HEK293 (cell line): Measurements from ENCODE around the gene CDC37.

Experiments
- CTCF ChIA-PET: fragments of 350-600 bp; formaldehyde crosslinking; extraction: SDS; loops from one replicate; lab custom pipeline; 2021; ENCODE audit warnings: antibody characterized with exemption; lab: Yijun Ruan, JAX
- POLR2A ChIA-PET: fragments of 300-600 bp; formaldehyde crosslinking; extraction: SDS; loops from one replicate; lab custom pipeline; 2020; ENCODE audit warnings: antibody characterized with exemption, inconsistent platforms; lab: Yijun Ruan, JAX
- H3K27ac ChIP-seq: fragments of 200-500 bp; sonication (Bioruptor generic); 2 replicates; pipeline ENCODE4 v1.5.1; 2014; ENCODE audit warnings: low read depth, low read length, control low read depth, inconsistent platforms; ENCODE audit errors: extremely low read depth
- H3K36me3 ChIP-seq, 2 experiments: fragments of 200-500 bp in 1 of 2; sonication (Bioruptor generic) in 1 of 2; 1 replicate in 1 of 2; 2 replicates in 1 of 2; pipeline ENCODE4 v1.5.1; 2014 to 2017; ENCODE audit warnings: inconsistent platforms in 2 of 2, low read length in 2 of 2; ENCODE audit not compliant: control insufficient read depth in 2 of 2, insufficient read depth in 1 of 2
- H3K4me1 ChIP-seq: fragments of 200-500 bp; sonication (Bioruptor generic); 2 replicates; pipeline ENCODE4 v1.5.1; 2014; ENCODE audit warnings: mild to moderate bottlenecking, low read length, inconsistent platforms; ENCODE audit not compliant: control insufficient read depth, insufficient read depth
- H3K4me3 ChIP-seq: 2 replicates; pipeline ENCODE4 v1.5.1; 2011; ENCODE audit warnings: low read depth, mild to moderate bottlenecking, control low read depth, low read length, moderate library complexity
- H3K9me3 ChIP-seq: fragments of 200-500 bp; sonication (Bioruptor generic); 2 replicates; pipeline ENCODE4 v1.5.1; 2014; ENCODE audit warnings: low read depth, low read length, inconsistent platforms; ENCODE audit not compliant: control insufficient read depth, insufficient read depth
- AEBP2 ChIP-seq: fragments of 450-650 bp; formaldehyde crosslinking; IDR thresholded peaks from 2 replicates; pipeline ENCODE4 v1.5.1; 2016; ENCODE audit warnings: missing biosample characterization, missing genetic modification characterization, borderline replicate concordance
- GLI2 ChIP-seq: fragments of 450-650 bp; formaldehyde crosslinking; IDR thresholded peaks from 2 replicates; pipeline ENCODE4; 2017; ENCODE audit warnings: missing biosample characterization, missing genetic modification characterization, low read depth, borderline replicate concordance
- REPIN1 ChIP-seq: fragments of 450-650 bp; formaldehyde crosslinking; IDR thresholded peaks from 2 replicates; pipeline ENCODE4 v1.5.1; 2017; ENCODE audit warnings: missing biosample characterization, missing genetic modification characterization, low read depth
- SP3 ChIP-seq: fragments of 450-650 bp; formaldehyde crosslinking; IDR thresholded peaks from 2 replicates; pipeline ENCODE4 v1.5.1; 2016; ENCODE audit warnings: missing biosample characterization, missing genetic modification characterization
- ZBTB10 ChIP-seq: fragments of 450-650 bp; formaldehyde crosslinking; IDR thresholded peaks from 2 replicates; pipeline ENCODE4 v1.5.1; 2016; ENCODE audit warnings: missing biosample characterization, missing genetic modification characterization
- ZBTB48 ChIP-seq: fragments of 450-650 bp; formaldehyde crosslinking; IDR thresholded peaks from 2 replicates; pipeline ENCODE4 v1.5.1; 2016; ENCODE audit warnings: missing biosample characterization, missing genetic modification characterization
- ZBTB7A ChIP-seq: fragments of 450-650 bp; formaldehyde crosslinking; IDR thresholded peaks from 2 replicates; pipeline ENCODE4 v1.5.1; 2016; ENCODE audit warnings: low read depth, missing biosample characterization, missing genetic modification characterization
- ZFHX2 ChIP-seq: fragments of 450-650 bp; formaldehyde crosslinking; conservative IDR thresholded peaks from 2 replicates; pipeline ENCODE4 v1.5.1; 2016; ENCODE audit warnings: missing biosample characterization, missing genetic modification characterization
- ZNF132 ChIP-seq: fragments of 450-650 bp; formaldehyde crosslinking; IDR thresholded peaks from 2 replicates; pipeline ENCODE4 v1.5.1; 2017; ENCODE audit warnings: missing biosample characterization, missing genetic modification characterization, borderline replicate concordance
- ZNF146 ChIP-seq: fragments of 450-650 bp; formaldehyde crosslinking; IDR thresholded peaks from 2 replicates; pipeline ENCODE4 v1.5.1; 2016; ENCODE audit warnings: missing biosample characterization, missing genetic modification characterization
- ZNF148 ChIP-seq: fragments of 450-650 bp; formaldehyde crosslinking; IDR thresholded peaks from 2 replicates; pipeline ENCODE4 v1.5.0; 2017; ENCODE audit warnings: missing biosample characterization, missing genetic modification characterization, borderline replicate concordance
- ZNF175 ChIP-seq: fragments of 450-650 bp; formaldehyde crosslinking; IDR thresholded peaks from 2 replicates; pipeline ENCODE4 v1.5.1; 2016; ENCODE audit warnings: missing biosample characterization, missing genetic modification characterization
- ZNF223 ChIP-seq: fragments of 450-650 bp; formaldehyde crosslinking; IDR thresholded peaks from 2 replicates; pipeline ENCODE4 v1.5.1; 2016; ENCODE audit warnings: missing biosample characterization, missing genetic modification characterization
- ZNF239 ChIP-seq: fragments of 450-650 bp; formaldehyde crosslinking; IDR thresholded peaks from 2 replicates; pipeline ENCODE4 v1.5.1; 2016; ENCODE audit warnings: missing biosample characterization, missing genetic modification characterization
- ZNF26 ChIP-seq: fragments of 450-650 bp; formaldehyde crosslinking; IDR thresholded peaks from 2 replicates; pipeline ENCODE4 v1.5.1; 2016; ENCODE audit warnings: missing biosample characterization, missing genetic modification characterization
- ZNF350 ChIP-seq: fragments of 450-650 bp; formaldehyde crosslinking; IDR thresholded peaks from 2 replicates; pipeline ENCODE4 v1.5.0; 2017; ENCODE audit warnings: missing biosample characterization, mild to moderate bottlenecking, missing genetic modification characterization
- ZNF529 ChIP-seq: fragments of 450-650 bp; formaldehyde crosslinking; IDR thresholded peaks from 2 replicates; pipeline ENCODE4 v1.5.1; 2017; ENCODE audit warnings: missing genetic modification characterization, missing biosample characterization; ENCODE audit not compliant: insufficient replicate concordance
- ZNF571 ChIP-seq: fragments of 450-650 bp; formaldehyde crosslinking; IDR thresholded peaks from 2 replicates; pipeline ENCODE4 v1.5.0; 2017; ENCODE audit warnings: missing biosample characterization, missing genetic modification characterization
- ZNF596 ChIP-seq: fragments of 450-650 bp; IDR thresholded peaks from 2 replicates; pipeline ENCODE4 v1.5.0; 2018; ENCODE audit warnings: missing biosample characterization, mild to moderate bottlenecking, missing genetic modification characterization, moderate library complexity
- ZNF621 ChIP-seq: fragments of 450-650 bp; formaldehyde crosslinking; IDR thresholded peaks from 2 replicates; pipeline ENCODE4 v1.5.1; 2017; ENCODE audit warnings: missing biosample characterization, missing genetic modification characterization
- ZNF623 ChIP-seq: fragments of 450-650 bp; formaldehyde crosslinking; IDR thresholded peaks from 2 replicates; pipeline ENCODE4 v1.5.1; 2016; ENCODE audit warnings: missing biosample characterization, missing genetic modification characterization
- ZNF624 ChIP-seq: fragments of 450-650 bp; formaldehyde crosslinking; IDR thresholded peaks from 2 replicates; pipeline ENCODE4 v1.5.1; 2017; ENCODE audit warnings: missing biosample characterization, missing genetic modification characterization
- ZNF692 ChIP-seq: fragments of 450-650 bp; formaldehyde crosslinking; IDR thresholded peaks from 2 replicates; pipeline ENCODE4 v1.5.1; 2016; ENCODE audit warnings: missing biosample characterization, missing genetic modification characterization
- ZNF701 ChIP-seq: fragments of 450-650 bp; formaldehyde crosslinking; IDR thresholded peaks from 2 replicates; pipeline ENCODE4 v1.5.1; 2016; ENCODE audit warnings: missing biosample characterization, missing genetic modification characterization
- TF ChIP-seq, protein P1 (sequence below): fragments of 450-650 bp; formaldehyde crosslinking; IDR thresholded peaks from 2 replicates; pipeline ENCODE4 v1.5.1; 2017; ENCODE audit warnings: missing biosample characterization, missing genetic modification characterization

CDC37 gene

DNA sequence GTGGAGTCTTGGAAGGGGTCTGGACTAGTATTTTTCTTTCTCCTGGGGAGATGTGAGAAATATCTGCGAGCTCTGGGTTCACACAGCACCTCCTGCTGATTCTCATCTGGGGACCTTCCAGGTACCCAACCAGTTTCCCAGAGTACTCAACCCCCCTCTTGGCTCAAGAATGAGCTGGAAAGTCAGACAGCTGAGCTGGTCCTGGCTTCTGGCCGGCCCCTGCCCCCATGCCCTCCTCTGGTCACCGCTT is 14.8 kb upstream of the CDC37 start (continued):
- 0 out of 2 replicates have a peak, but pooled peaks have one; percentile 13 for TF ChIP-seq ZBTB48 (tag by site-specific recombination)
- TF ChIP-seq, protein P1, sequence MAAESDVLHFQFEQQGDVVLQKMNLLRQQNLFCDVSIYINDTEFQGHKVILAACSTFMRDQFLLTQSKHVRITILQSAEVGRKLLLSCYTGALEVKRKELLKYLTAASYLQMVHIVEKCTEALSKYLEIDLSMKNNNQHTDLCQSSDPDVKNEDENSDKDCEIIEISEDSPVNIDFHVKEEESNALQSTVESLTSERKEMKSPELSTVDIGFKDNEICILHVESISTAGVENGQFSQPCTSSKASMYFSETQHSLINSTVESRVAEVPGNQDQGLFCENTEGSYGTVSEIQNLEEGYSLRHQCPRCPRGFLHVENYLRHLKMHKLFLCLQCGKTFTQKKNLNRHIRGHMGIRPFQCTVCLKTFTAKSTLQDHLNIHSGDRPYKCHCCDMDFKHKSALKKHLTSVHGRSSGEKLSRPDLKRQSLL (tag by site-specific recombination), result peak; percentile 55
- TF ChIP-seq, all 188 proteins: peak for 14

GRCh38 chr19:10417541-10418234 is 14.3 kb upstream of the CDC37 start:
- Histone ChIP-seq H3K36me3 (no peaks in the 10 kb centered on the region), H3K4me1 (0 out of 2 replicates have a peak, but pooled peaks cover 8% of the 10 kb centered on the region), H3K9me3 (no peaks in the 10 kb centered on the region), H3K4me3 (no peak overlapping the region), H3K27ac (no peak overlapping the region)
- POLR2A ChIA-PET, result interaction anchor here (0.8 to 1.6 kb wide), 6 partner anchors 8 to 300 kb away, joined by 3 to 8 read pairs (median 5); partner anchors contain the start of genes CDC37, DNM2, ICAM5 and TYK2
- CTCF ChIA-PET, result interaction anchor here (0.6 to 9.1 kb wide), 26 partner anchors 10 to 777 kb away, joined by 3 to 193 read pairs (median 3); partner anchors contain the start of genes CDC37, CDKN2D, ICAM1 and QTRT1
- no peak for TF ChIP-seq ZNF132
- TF ChIP-seq ZNF529 (tag by site-specific recombination), result no peak
- no peak for TF ChIP-seq ZNF701
- no peak for TF ChIP-seq SP3
- no peak for TF ChIP-seq AEBP2 (tag by site-specific recombination)
- TF ChIP-seq ZNF692 (tag by site-specific recombination), result no peak
- TF ChIP-seq REPIN1 (tag by site-specific recombination), result no peak
- no peak for TF ChIP-seq GLI2 (tag by site-specific recombination)
- TF ChIP-seq ZNF623 (tag by site-specific recombination), result no peak
- TF ChIP-seq ZBTB7A, result peak; percentile 43; the same call in 1 of the 2 replicates
- TF ChIP-seq ZNF571 (tag by site-specific recombination), result no peak
- no peak for TF ChIP-seq ZNF239 (tag by site-specific recombination)
- TF ChIP-seq ZNF148 (tag by site-specific recombination), result no peak
- no peak for TF ChIP-seq ZNF621 (tag by site-specific recombination)
- TF ChIP-seq ZNF146 (tag by site-specific recombination), result no peak
- no peak for TF ChIP-seq ZNF175 (tag by site-specific recombination)
- no peak for TF ChIP-seq ZBTB10 (tag by site-specific recombination)
- no peak for TF ChIP-seq ZNF624 (tag by site-specific recombination)
- no peak for TF ChIP-seq ZNF350 (tag by site-specific recombination)
- TF ChIP-seq ZNF223 (tag by site-specific recombination), result no peak
- no peak for TF ChIP-seq ZNF26 (tag by site-specific recombination)
- no peak for TF ChIP-seq ZNF596 (tag by site-specific recombination)
- TF ChIP-seq ZFHX2 (tag by site-specific recombination), result peak; percentile 52
